Sigmoid colon (tissue), 4 donors: Measurements from ENCODE around the gene RPS6KA2.

Experiments
- EP300 ChIP-seq, 4 donors: sonication (generic); formaldehyde crosslinking; IDR thresholded peaks; one replicate each; pipeline ENCODE4 v1.6.1; 2017; ENCODE audit warnings: antibody characterized with exemption in 4 of 4
- POLR2A ChIP-seq, 2 donors: fragments of 450-650 bp; IDR thresholded peaks; one replicate each; pipeline ENCODE4 v1.6.1; 2016; ENCODE audit warnings: antibody characterized with exemption in 2 of 2, mild to moderate bottlenecking in 2 of 2, moderate library complexity in 2 of 2
- POLR2AphosphoS5 ChIP-seq, 4 donors: sonication (generic); formaldehyde crosslinking; IDR thresholded peaks; one replicate each; pipeline ENCODE4 v1.6.1; 2017; ENCODE audit warnings: antibody characterized with exemption in 4 of 4
- TF ChIP-seq, protein P1 (sequence below), 4 experiments: fragments of 450-650 bp in 3 of 4; fragments of 200-600 bp in 1 of 4; IDR thresholded peaks; one replicate each; pipeline ENCODE4 v1.5.1; 2016 to 2019; ENCODE audit warnings: antibody characterized with exemption in 4 of 4, mild to moderate bottlenecking in 3 of 4, moderate library complexity in 2 of 4

DNA sequence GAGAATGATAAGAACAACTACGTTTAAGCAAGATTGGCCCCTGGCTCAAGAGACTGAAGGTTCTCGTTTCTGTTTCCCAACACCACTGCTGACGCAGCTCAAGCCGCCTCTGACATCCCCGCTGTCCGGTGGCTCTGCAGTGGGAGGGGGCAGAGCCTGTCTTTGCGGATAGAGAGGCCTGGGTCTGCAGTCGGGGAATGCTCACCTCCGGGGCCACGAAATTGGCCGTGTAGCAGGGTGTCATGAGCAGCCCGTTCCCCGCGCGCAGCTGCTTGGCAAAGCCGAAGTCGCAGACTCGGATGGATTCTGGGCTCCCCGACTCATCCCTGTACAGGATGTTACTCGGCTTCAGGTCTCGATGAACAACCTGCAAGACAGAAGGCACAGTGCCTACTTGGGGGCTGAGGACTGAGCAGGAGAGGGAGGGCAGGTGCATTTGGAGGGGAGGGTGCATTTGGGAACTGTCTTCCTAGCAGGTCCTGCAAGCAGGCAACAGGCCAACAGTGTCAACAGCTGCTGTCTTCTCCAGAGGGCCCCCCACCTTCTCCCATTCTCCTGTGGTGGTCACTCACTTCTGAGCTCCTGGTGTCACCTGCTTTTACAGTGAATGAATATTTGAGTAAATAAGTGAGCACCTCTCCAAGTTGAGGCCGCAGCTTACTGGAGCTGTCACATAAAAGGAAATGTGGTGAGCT lies 203.9 kb downstream of the RPS6KA2 start:
- TF ChIP-seq, protein P1, sequence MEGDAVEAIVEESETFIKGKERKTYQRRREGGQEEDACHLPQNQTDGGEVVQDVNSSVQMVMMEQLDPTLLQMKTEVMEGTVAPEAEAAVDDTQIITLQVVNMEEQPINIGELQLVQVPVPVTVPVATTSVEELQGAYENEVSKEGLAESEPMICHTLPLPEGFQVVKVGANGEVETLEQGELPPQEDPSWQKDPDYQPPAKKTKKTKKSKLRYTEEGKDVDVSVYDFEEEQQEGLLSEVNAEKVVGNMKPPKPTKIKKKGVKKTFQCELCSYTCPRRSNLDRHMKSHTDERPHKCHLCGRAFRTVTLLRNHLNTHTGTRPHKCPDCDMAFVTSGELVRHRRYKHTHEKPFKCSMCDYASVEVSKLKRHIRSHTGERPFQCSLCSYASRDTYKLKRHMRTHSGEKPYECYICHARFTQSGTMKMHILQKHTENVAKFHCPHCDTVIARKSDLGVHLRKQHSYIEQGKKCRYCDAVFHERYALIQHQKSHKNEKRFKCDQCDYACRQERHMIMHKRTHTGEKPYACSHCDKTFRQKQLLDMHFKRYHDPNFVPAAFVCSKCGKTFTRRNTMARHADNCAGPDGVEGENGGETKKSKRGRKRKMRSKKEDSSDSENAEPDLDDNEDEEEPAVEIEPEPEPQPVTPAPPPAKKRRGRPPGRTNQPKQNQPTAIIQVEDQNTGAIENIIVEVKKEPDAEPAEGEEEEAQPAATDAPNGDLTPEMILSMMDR (IDR thresholded peaks at IDR 0.05): no peak
- no peak for TF ChIP-seq POLR2A (IDR thresholded peaks at IDR 0.05)
- TF ChIP-seq POLR2AphosphoS5 (IDR thresholded peaks at IDR 0.05): no peak
- no peak for TF ChIP-seq EP300 (IDR thresholded peaks at IDR 0.05)
